ENCODE data around the gene LGALS7B.
"Not testable (repeated sequence)": the region's sequence is repeated elsewhere in the genome, so short reads cannot be mapped to it uniquely, and the experiment has no call there.

The LGALS7B gene

GRCh38 chr19:38780443-38780842 is 8.6 kb upstream of the LGALS7B start:
- no peak overlapping the region for H3K4me2 ChIP-seq (ENCODE audit: low read depth, low read length)
- H3K27me3 ChIP-seq (replicated peaks; ENCODE audit: insufficient read depth, low read length) = peaks cover 35% of the 10 kb centered on the region
- no peak overlapping the region for H3K27ac ChIP-seq (ENCODE audit: low read length)
- H3K9me3 ChIP-seq (replicated peaks; ENCODE audit: insufficient read depth, low read length) = no peaks in the 10 kb centered on the region
- TF ChIP-seq EZH2phosphoT487 (IDR thresholded peaks at IDR 0.05; ENCODE audit: low read length) = no peak
- no peak for TF ChIP-seq EZH2 (optimal IDR thresholded peaks at IDR 0.05; ENCODE audit: low read depth, low read length)
- no peak for TF ChIP-seq CTCF (IDR thresholded peaks at IDR 0.05; ENCODE audit: low read length)
- H3F3A ChIP-seq (ENCODE audit: insufficient read depth, low read length) = no peaks in the 10 kb centered on the region
- no peak overlapping the region for H2AFZ ChIP-seq (ENCODE audit: low read length)
- no peaks in the 10 kb centered on the region for H3K79me2 ChIP-seq (ENCODE audit: low read length)
- H3K36me3 ChIP-seq (replicated peaks; ENCODE audit: insufficient read depth, low read length) = no peaks in the 10 kb centered on the region
- no peaks in the 10 kb centered on the region for H4K20me1 ChIP-seq (ENCODE audit: insufficient read depth, low read length)
- H3K4me3 ChIP-seq (ENCODE audit: low read length) = no peak overlapping the region
- no peak overlapping the region for H3K9ac ChIP-seq (ENCODE audit: low read length)
- DNase-seq = no peak
- no peaks in the 10 kb centered on the region for H3K9me2 ChIP-seq (replicated peaks; ENCODE audit: insufficient read depth, low read length)
- H3K4me1 ChIP-seq (ENCODE audit: low read length) = no peaks in the 10 kb centered on the region

- H4K20me1 ChIP-seq (ENCODE audit: insufficient read depth, low read length) = no peaks in the 10 kb centered on the region
- no peak for DNase-seq
- TF ChIP-seq EZH2 (optimal IDR thresholded peaks at IDR 0.05; ENCODE audit: low read depth, low read length) = no peak
- no peaks in the 10 kb centered on the region for H3K36me3 ChIP-seq (replicated peaks; ENCODE audit: insufficient read depth, low read length)
- no peak overlapping the region for H3K27ac ChIP-seq (ENCODE audit: low read length)
- no peak overlapping the region for H3K4me2 ChIP-seq (ENCODE audit: low read depth, low read length)
- H3K79me2 ChIP-seq (ENCODE audit: low read length) = no peaks in the 10 kb centered on the region
- H2AFZ ChIP-seq (ENCODE audit: low read length) = no peak overlapping the region
- no peaks in the 10 kb centered on the region for H3K9me3 ChIP-seq (replicated peaks; ENCODE audit: insufficient read depth, low read length)
- H3K9me2 ChIP-seq (replicated peaks; ENCODE audit: insufficient read depth, low read length) = no peaks in the 10 kb centered on the region
- no peaks in the 10 kb centered on the region for H3K4me1 ChIP-seq (ENCODE audit: low read length)
- H3K27me3 ChIP-seq (replicated peaks; ENCODE audit: insufficient read depth, low read length) = peaks cover 35% of the 10 kb centered on the region
- no peaks in the 10 kb centered on the region for H3F3A ChIP-seq (ENCODE audit: insufficient read depth, low read length)
- H3K4me3 ChIP-seq (ENCODE audit: low read length) = no peak overlapping the region
- H3K9ac ChIP-seq (ENCODE audit: low read length) = no peak overlapping the region
Observed at GRCh38 chr19:38781058-38781457, 7.9 kb upstream of the LGALS7B start.

GRCh38 chr19:38782212-38782611 is 6.8 kb upstream of the LGALS7B start:
- H4K20me1 ChIP-seq (ENCODE audit: insufficient read depth, low read length); H3K4me3 ChIP-seq (ENCODE audit: low read length); H3K9me2 ChIP-seq (replicated peaks; ENCODE audit: insufficient read depth, low read length); H3K27ac ChIP-seq (ENCODE audit: low read length); H3K9ac ChIP-seq (ENCODE audit: low read length); H3K79me2 ChIP-seq (ENCODE audit: low read length); H3K36me3 ChIP-seq (replicated peaks; ENCODE audit: insufficient read depth, low read length); H3F3A ChIP-seq (ENCODE audit: insufficient read depth, low read length); H3K4me1 ChIP-seq (ENCODE audit: low read length); H3K9me3 ChIP-seq (replicated peaks; ENCODE audit: insufficient read depth, low read length); H2AFZ ChIP-seq (ENCODE audit: low read length); H3K4me2 ChIP-seq (ENCODE audit: low read depth, low read length); DNase-seq: not testable (repeated sequence)
- peaks cover 35% of the 10 kb centered on the region for H3K27me3 ChIP-seq (replicated peaks; ENCODE audit: insufficient read depth, low read length)

GRCh38 chr19:38784224-38784623 is 4.8 kb upstream of the LGALS7B start:
- Histone ChIP-seq H3K9me2 (replicated peaks; ENCODE audit: insufficient read depth, low read length) (no peaks in the 10 kb centered on the region), H3K79me2 (ENCODE audit: low read length) (no peaks in the 10 kb centered on the region), H3K4me1 (ENCODE audit: low read length) (no peaks in the 10 kb centered on the region), H3K27me3 (replicated peaks; ENCODE audit: insufficient read depth, low read length) (peaks cover 28% of the 10 kb centered on the region), H3K4me2 (ENCODE audit: low read depth, low read length) (no peak overlapping the region), H3K4me3 (ENCODE audit: low read length) (no peak overlapping the region), H3K9me3 (replicated peaks; ENCODE audit: insufficient read depth, low read length) (no peaks in the 10 kb centered on the region), H3K27ac (ENCODE audit: low read length) (no peak overlapping the region), H3F3A (ENCODE audit: insufficient read depth, low read length) (no peaks in the 10 kb centered on the region), H2AFZ (ENCODE audit: low read length) (no peak overlapping the region), H3K36me3 (replicated peaks; ENCODE audit: insufficient read depth, low read length) (no peaks in the 10 kb centered on the region), H3K9ac (ENCODE audit: low read length) (no peak overlapping the region), H4K20me1 (ENCODE audit: insufficient read depth, low read length) (no peaks in the 10 kb centered on the region)
- no peak for DNase-seq
- TF ChIP-seq EZH2 (optimal IDR thresholded peaks at IDR 0.05; ENCODE audit: low read depth, low read length) (no peak), CTCF (IDR thresholded peaks at IDR 0.05; ENCODE audit: low read length) (no peak), EZH2phosphoT487 (IDR thresholded peaks at IDR 0.05; ENCODE audit: low read length) (no peak)

Data from MM.1S (cell line).